MM.1S (cell line): ENCODE results near the gene PIEZO2.

ENCODE experiments used
- DNase-seq: peaks from one replicate; pipeline ENCODE4 v3.0.0-alpha.2; 2015
- H2AFZ ChIP-seq: fragments of 300-600 bp; sonication (generic); 2 replicates; pipeline ENCODE4 v1.6.0; 2016; ENCODE audit warnings: antibody characterized with exemption, low read length
- H3F3A ChIP-seq: fragments of 300-600 bp; sonication (generic); 2 replicates; pipeline ENCODE4 v1.6.1; 2016; ENCODE audit warnings: mild to moderate bottlenecking, antibody characterized with exemption, low read length, moderate library complexity, mixed read lengths; ENCODE audit not compliant: insufficient read depth
- H3K27ac ChIP-seq: fragments of 300-600 bp; sonication (generic); 2 replicates; pipeline ENCODE4 v1.5.1; 2016; ENCODE audit warnings: mild to moderate bottlenecking, low read length
- H3K27me3 ChIP-seq: fragments of 300-600 bp; sonication (generic); replicated peaks from 2 replicates; pipeline ENCODE4 v1.6.0; 2016; ENCODE audit warnings: low read length; ENCODE audit not compliant: insufficient read depth
- H3K36me3 ChIP-seq: fragments of 300-600 bp; sonication (generic); replicated peaks from 2 replicates; pipeline ENCODE4 v1.6.1; 2016; ENCODE audit warnings: mild to moderate bottlenecking, low read length, mixed read lengths; ENCODE audit not compliant: insufficient read depth
- H3K4me1 ChIP-seq: fragments of 300-600 bp; sonication (generic); 2 replicates; pipeline ENCODE4 v1.6.1; 2016; ENCODE audit warnings: low read length, mixed read lengths
- H3K4me2 ChIP-seq: fragments of 300-600 bp; sonication (generic); 2 replicates; pipeline ENCODE4 v1.6.0; 2016; ENCODE audit warnings: low read depth, low read length
- H3K4me3 ChIP-seq: fragments of 300-600 bp; sonication (generic); 2 replicates; pipeline ENCODE4 v1.5.1; 2016; ENCODE audit warnings: low read length, mixed read lengths
- H3K79me2 ChIP-seq: fragments of 300-600 bp; sonication (generic); 2 replicates; pipeline ENCODE4 v1.6.1; 2016; ENCODE audit warnings: mixed run types, low read length, mixed read lengths
- H3K9ac ChIP-seq: fragments of 300-600 bp; sonication (generic); 2 replicates; pipeline ENCODE4 v1.6.1; 2016; ENCODE audit warnings: low read length, mixed read lengths
- H3K9me2 ChIP-seq: fragments of 300-600 bp; sonication (generic); replicated peaks from 2 replicates; pipeline ENCODE4 v1.6.1; 2016; ENCODE audit warnings: mild to moderate bottlenecking, low read length, mixed read lengths; ENCODE audit not compliant: insufficient read depth
- H3K9me3 ChIP-seq: fragments of 300-600 bp; sonication (generic); replicated peaks from 2 replicates; pipeline ENCODE4 v1.6.1; 2016; ENCODE audit warnings: mild to moderate bottlenecking, low read length, mixed read lengths; ENCODE audit not compliant: insufficient read depth
- H4K20me1 ChIP-seq: fragments of 300-600 bp; sonication (generic); 2 replicates; pipeline ENCODE4 v1.6.1; 2016; ENCODE audit warnings: mild to moderate bottlenecking, low read length, moderate library complexity, mixed read lengths; ENCODE audit not compliant: insufficient read depth
- EZH2 ChIP-seq: fragments of 300-600 bp; sonication (generic); optimal IDR thresholded peaks from 2 replicates; pipeline ENCODE3; 2017; ENCODE audit warnings: low read depth, mild to moderate bottlenecking, antibody characterized with exemption, low read length, mixed read lengths
- EZH2phosphoT487 ChIP-seq: fragments of 300-600 bp; sonication (generic); IDR thresholded peaks from 2 replicates; pipeline ENCODE4 v1.6.1; 2018; ENCODE audit warnings: antibody characterized with exemption, low read length
- TF ChIP-seq, protein P1 (sequence below): fragments of 300-600 bp; sonication (generic); IDR thresholded peaks from 2 replicates; pipeline ENCODE4 v1.5.1; 2016; ENCODE audit warnings: antibody characterized with exemption, low read length, mixed read lengths

PIEZO2 gene

GRCh38 chr18:11043694-11044093 lies 105.7 kb downstream of the PIEZO2 start:
- Histone ChIP-seq H3K36me3 (no peaks in the 10 kb centered on the region), H3F3A (no peaks in the 10 kb centered on the region), H3K79me2 (no peaks in the 10 kb centered on the region), H3K9me3 (no peaks in the 10 kb centered on the region), H3K27ac (no peak overlapping the region), H3K4me1 (no peaks in the 10 kb centered on the region), H3K4me2 (no peak overlapping the region), H3K4me3 (no peak overlapping the region), H2AFZ (no peak overlapping the region), H3K9ac (no peak overlapping the region), H4K20me1 (no peaks in the 10 kb centered on the region), H3K9me2 (no peaks in the 10 kb centered on the region), H3K27me3 (no peaks in the 10 kb centered on the region)
- TF ChIP-seq EZH2 (no peak), EZH2phosphoT487 (no peak)
- TF ChIP-seq, protein P1, sequence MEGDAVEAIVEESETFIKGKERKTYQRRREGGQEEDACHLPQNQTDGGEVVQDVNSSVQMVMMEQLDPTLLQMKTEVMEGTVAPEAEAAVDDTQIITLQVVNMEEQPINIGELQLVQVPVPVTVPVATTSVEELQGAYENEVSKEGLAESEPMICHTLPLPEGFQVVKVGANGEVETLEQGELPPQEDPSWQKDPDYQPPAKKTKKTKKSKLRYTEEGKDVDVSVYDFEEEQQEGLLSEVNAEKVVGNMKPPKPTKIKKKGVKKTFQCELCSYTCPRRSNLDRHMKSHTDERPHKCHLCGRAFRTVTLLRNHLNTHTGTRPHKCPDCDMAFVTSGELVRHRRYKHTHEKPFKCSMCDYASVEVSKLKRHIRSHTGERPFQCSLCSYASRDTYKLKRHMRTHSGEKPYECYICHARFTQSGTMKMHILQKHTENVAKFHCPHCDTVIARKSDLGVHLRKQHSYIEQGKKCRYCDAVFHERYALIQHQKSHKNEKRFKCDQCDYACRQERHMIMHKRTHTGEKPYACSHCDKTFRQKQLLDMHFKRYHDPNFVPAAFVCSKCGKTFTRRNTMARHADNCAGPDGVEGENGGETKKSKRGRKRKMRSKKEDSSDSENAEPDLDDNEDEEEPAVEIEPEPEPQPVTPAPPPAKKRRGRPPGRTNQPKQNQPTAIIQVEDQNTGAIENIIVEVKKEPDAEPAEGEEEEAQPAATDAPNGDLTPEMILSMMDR = no peak
- no peak for DNase-seq

- H4K20me1 ChIP-seq = no peaks in the 10 kb centered on the region
- H3K9me3 ChIP-seq = no peaks in the 10 kb centered on the region
- H3K9me2 ChIP-seq = no peaks in the 10 kb centered on the region
- no peak overlapping the region for H3K4me3 ChIP-seq
- no peaks in the 10 kb centered on the region for H3K79me2 ChIP-seq
- no peaks in the 10 kb centered on the region for H3F3A ChIP-seq
- H2AFZ ChIP-seq = no peak overlapping the region
- H3K27ac ChIP-seq = no peak overlapping the region
- H3K4me1 ChIP-seq = no peaks in the 10 kb centered on the region
- H3K36me3 ChIP-seq = no peaks in the 10 kb centered on the region
- TF ChIP-seq EZH2phosphoT487 (no peak), EZH2 (no peak)
- TF ChIP-seq, protein P1 = no peak
- no peak overlapping the region for H3K4me2 ChIP-seq
- no peak for DNase-seq
- H3K9ac ChIP-seq = no peak overlapping the region
- H3K27me3 ChIP-seq = no peaks in the 10 kb centered on the region
These were observed 107.1 kb downstream of the PIEZO2 start for GRCh38 chr18:11042247-11042646.

GRCh38 chr18:11040823-11041656 lies 108.3 kb downstream of the PIEZO2 start:
- TF ChIP-seq EZH2 = no peak
- TF ChIP-seq, protein P1 = peak; percentile 72

More at GRCh38 chr18:11040823-11041656, 108.3 kb downstream of the PIEZO2 start:
- Histone ChIP-seq H3K9me2 (no peaks in the 10 kb centered on the region), H3K4me3 (no peak overlapping the region), H3K36me3 (no peaks in the 10 kb centered on the region), H3K4me1 (no peaks in the 10 kb centered on the region), H2AFZ (no peak overlapping the region), H4K20me1 (no peaks in the 10 kb centered on the region), H3K9me3 (no peaks in the 10 kb centered on the region), H3K9ac (no peak overlapping the region), H3K4me2 (no peak overlapping the region), H3K27ac (no peak overlapping the region), H3F3A (no peaks in the 10 kb centered on the region), H3K27me3 (no peaks in the 10 kb centered on the region), H3K79me2 (no peaks in the 10 kb centered on the region)
- DNase-seq = peak; percentile 51
